Measurements from ENCODE around the gene ROBO4. TPM values are rescaled to one million over a fixed set of nuclear protein-coding genes. Genes with fewer than 3 reads are reported as not detected.

ROBO4 gene
- total RNA-seq, 4 donors from 2014 or later: 4.8 to 31.8 (median 6.4) TPM

DNA sequence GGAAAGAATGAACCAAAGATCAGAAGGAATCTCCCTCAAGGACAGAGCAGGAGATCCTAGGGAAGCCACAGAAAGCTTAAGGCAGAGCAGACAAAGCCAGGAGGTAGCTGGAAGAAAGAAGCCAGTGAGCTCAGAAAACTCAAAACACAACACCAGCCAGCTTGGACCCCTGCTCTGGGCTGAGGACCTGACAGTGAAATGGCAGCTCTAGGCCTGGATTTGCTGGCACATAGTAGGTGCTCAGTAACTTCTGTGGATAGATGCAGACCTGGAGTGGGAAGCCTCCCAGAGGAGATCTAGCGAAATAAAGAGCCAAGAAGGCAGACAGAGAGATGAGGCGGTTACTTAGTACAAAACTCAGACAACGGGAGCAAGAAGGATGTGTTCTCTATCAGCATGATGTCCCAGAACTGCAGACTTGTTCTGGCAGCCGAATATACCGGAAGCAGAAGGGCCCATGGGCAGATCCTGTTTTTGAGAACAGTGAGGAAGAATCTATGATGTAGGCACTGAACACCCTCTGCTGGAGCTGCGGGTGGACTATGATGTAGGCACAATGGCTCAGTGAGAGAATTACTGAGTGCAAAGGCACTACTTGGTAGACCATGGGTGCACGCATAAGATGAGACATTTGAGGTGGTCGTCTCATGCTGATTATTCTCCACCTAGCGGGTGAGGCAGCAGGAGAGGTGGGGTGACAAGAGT lies 4.8 kb downstream of the ROBO4 start:
- intact Hi-C loops (cut with DNase I; ENCODE audit: low total_unique reads): no loop called here
- Histone ChIP-seq H3K36me3 (no peaks in the 10 kb centered on the region), H3K4me1 (no peaks in the 10 kb centered on the region), H3K27ac (peak overlapping the region in 1 of 4 donors; percentile 12), H3K27me3 (no peaks in the 10 kb centered on the region), H3K9me3 (no peaks in the 10 kb centered on the region), H3K4me3 (no peak overlapping the region)
- WGBS, 2 donors (ENCODE audit: low coverage in 1 of 2): 79 to 81% methylated on average over 7 to 9 of the region's 9 CpGs
- no peak for DNase-seq
- in situ Hi-C loops (cut with MboI; ENCODE audit: low pct_ligation_motif_present in 1 of 4, low pct_unique_long_range_greater_than_20kb in 1 of 4, low sequenced_read_pairs in 3 of 4): no loop called here
- TF ChIP-seq POLR2AphosphoS5 (IDR thresholded peaks at IDR 0.05) (no peak), EP300 (IDR thresholded peaks at IDR 0.05; ENCODE audit: low read depth) (no peak), POLR2A (IDR thresholded peaks at IDR 0.05) (no peak)
- TF ChIP-seq, protein P1, sequence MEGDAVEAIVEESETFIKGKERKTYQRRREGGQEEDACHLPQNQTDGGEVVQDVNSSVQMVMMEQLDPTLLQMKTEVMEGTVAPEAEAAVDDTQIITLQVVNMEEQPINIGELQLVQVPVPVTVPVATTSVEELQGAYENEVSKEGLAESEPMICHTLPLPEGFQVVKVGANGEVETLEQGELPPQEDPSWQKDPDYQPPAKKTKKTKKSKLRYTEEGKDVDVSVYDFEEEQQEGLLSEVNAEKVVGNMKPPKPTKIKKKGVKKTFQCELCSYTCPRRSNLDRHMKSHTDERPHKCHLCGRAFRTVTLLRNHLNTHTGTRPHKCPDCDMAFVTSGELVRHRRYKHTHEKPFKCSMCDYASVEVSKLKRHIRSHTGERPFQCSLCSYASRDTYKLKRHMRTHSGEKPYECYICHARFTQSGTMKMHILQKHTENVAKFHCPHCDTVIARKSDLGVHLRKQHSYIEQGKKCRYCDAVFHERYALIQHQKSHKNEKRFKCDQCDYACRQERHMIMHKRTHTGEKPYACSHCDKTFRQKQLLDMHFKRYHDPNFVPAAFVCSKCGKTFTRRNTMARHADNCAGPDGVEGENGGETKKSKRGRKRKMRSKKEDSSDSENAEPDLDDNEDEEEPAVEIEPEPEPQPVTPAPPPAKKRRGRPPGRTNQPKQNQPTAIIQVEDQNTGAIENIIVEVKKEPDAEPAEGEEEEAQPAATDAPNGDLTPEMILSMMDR (IDR thresholded peaks at IDR 0.05): no peak

DNA sequence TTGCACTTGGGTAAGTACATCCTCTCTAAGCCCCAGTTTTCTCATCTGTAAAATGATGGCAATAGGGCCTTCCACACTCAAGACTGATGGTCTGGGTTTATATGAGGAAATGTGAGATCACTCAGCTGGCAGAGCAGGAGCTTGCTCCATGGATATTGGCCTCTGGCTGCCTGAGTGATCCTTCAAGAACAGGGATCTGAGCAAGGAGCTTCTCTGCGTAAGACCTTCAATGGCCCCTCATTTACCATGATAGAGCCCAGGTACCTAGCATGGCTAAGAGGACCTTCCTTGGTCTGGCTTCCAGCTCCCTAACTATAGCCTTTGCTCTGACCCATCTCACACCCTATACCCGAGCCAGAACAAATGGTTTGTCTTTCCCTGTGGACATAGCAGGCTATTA lies 5.5 kb downstream of the ROBO4 start:
- in situ Hi-C loops (cut with MboI; ENCODE audit: low pct_ligation_motif_present in 1 of 4, low pct_unique_long_range_greater_than_20kb in 1 of 4, low sequenced_read_pairs in 3 of 4) (no loop called here), intact Hi-C loops (cut with DNase I; ENCODE audit: low total_unique reads) (no loop called here)
- 74% methylated on average over 2 of the region's 2 CpGs; no CpG with 5 or more reads in 1 of the 2 donors for WGBS, 2 donors (ENCODE audit: low coverage in 1 of 2)
- Histone ChIP-seq H3K27ac (no peak overlapping the region), H3K27me3 (peaks cover 4% of the 10 kb centered on the region), H3K4me1 (no peaks in the 10 kb centered on the region), H3K9me3 (no peaks in the 10 kb centered on the region), H3K36me3 (no peaks in the 10 kb centered on the region), H3K4me3 (no peak overlapping the region)
- DNase-seq: no peak
- TF ChIP-seq, protein P1 (IDR thresholded peaks at IDR 0.05): no peak
- TF ChIP-seq POLR2AphosphoS5 (IDR thresholded peaks at IDR 0.05): no peak
- no peak for TF ChIP-seq POLR2A (IDR thresholded peaks at IDR 0.05)
- no peak for TF ChIP-seq EP300 (IDR thresholded peaks at IDR 0.05; ENCODE audit: low read depth)

GRCh38 chr11:124891373-124891861 lies 6.2 kb downstream of the ROBO4 start:
- DNase-seq: no peak
- intact Hi-C loops (cut with DNase I; ENCODE audit: low total_unique reads): no loop called here
- no peaks in the 10 kb centered on the region for H3K9me3 ChIP-seq

DNA sequence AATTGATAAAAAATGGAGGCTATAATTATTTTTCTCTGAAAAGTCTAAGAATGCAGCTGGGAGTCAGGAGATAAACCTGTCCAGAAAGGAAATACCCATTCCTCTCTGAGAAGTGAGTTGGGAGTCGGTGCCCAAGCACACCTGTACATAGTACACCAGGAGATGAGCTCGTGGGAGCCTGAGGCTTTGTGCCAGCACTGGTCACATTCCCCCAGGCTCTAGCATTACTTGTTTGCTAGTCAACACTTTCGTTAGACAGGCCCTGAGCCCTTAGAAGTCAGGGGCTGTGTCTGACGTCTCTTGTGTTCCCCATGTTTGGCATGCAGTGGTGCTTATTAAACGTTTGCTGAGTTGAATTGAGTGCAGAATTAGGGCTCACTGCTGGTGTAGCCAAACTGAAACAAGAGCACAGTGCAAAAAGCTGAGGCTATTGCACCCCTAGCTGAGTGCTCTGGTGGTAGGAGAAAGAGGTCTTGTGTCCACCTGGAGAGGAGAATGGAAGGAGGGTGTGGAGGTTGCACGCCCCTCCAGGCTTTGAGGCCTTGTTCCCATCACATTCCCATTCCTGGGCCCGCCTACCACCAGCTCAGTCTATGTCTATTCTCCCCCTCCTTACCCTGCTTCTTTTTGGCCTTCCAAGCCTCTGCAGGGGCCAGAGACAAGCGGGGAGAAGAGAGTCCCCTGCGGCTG lies 6.8 kb downstream of the ROBO4 start:
- Histone ChIP-seq H3K36me3 (no peaks in the 10 kb centered on the region), H3K4me1 (no peaks in the 10 kb centered on the region), H3K27me3 (peaks cover 8% of the 10 kb centered on the region), H3K27ac (no peak overlapping the region), H3K4me3 (no peak overlapping the region), H3K9me3 (no peaks in the 10 kb centered on the region)
- 59 to 74% methylated on average over 4 to 9 of the region's 9 CpGs for WGBS, 2 donors (ENCODE audit: low coverage in 1 of 2)
- intact Hi-C loops (cut with DNase I; ENCODE audit: low total_unique reads): no loop called here
- no peak for DNase-seq
- TF ChIP-seq, protein P1 (IDR thresholded peaks at IDR 0.05): no peak
- TF ChIP-seq POLR2A (IDR thresholded peaks at IDR 0.05) (no peak), POLR2AphosphoS5 (IDR thresholded peaks at IDR 0.05) (no peak), EP300 (IDR thresholded peaks at IDR 0.05; ENCODE audit: low read depth) (no peak)
- in situ Hi-C loops (cut with MboI; ENCODE audit: low pct_ligation_motif_present in 1 of 4, low pct_unique_long_range_greater_than_20kb in 1 of 4, low sequenced_read_pairs in 3 of 4): no loop called here

More at GRCh38 chr11:124891373-124891861, 6.2 kb downstream of the ROBO4 start:
- no peak overlapping the region for H3K27ac ChIP-seq
- no peaks in the 10 kb centered on the region for H3K4me1 ChIP-seq
- WGBS, 2 donors (ENCODE audit: low coverage in 1 of 2): 77% methylated on average over 12 of the region's 12 CpGs; no CpG with 5 or more reads in 1 of the 2 donors
- in situ Hi-C loops (cut with MboI; ENCODE audit: low pct_ligation_motif_present in 1 of 4, low pct_unique_long_range_greater_than_20kb in 1 of 4, low sequenced_read_pairs in 3 of 4): no loop called here
- H3K4me3 ChIP-seq: no peak overlapping the region
- peaks cover 8% of the 10 kb centered on the region for H3K27me3 ChIP-seq
- no peaks in the 10 kb centered on the region for H3K36me3 ChIP-seq
- no peak for TF ChIP-seq POLR2AphosphoS5 (IDR thresholded peaks at IDR 0.05)
- no peak for TF ChIP-seq POLR2A (IDR thresholded peaks at IDR 0.05)
- TF ChIP-seq, protein P1 (IDR thresholded peaks at IDR 0.05): no peak
- TF ChIP-seq EP300 (IDR thresholded peaks at IDR 0.05; ENCODE audit: low read depth): no peak
